ENCODE measurements around the gene AK5. TPM values are rescaled to one million over a fixed set of nuclear protein-coding genes. Genes with fewer than 3 reads are reported as not detected.

Gene AK5
- polyA plus RNA-seq, 2 of the 4 experiments (the other 2 are of a cell fraction) = 4.9 to 6.1 TPM

DNA sequence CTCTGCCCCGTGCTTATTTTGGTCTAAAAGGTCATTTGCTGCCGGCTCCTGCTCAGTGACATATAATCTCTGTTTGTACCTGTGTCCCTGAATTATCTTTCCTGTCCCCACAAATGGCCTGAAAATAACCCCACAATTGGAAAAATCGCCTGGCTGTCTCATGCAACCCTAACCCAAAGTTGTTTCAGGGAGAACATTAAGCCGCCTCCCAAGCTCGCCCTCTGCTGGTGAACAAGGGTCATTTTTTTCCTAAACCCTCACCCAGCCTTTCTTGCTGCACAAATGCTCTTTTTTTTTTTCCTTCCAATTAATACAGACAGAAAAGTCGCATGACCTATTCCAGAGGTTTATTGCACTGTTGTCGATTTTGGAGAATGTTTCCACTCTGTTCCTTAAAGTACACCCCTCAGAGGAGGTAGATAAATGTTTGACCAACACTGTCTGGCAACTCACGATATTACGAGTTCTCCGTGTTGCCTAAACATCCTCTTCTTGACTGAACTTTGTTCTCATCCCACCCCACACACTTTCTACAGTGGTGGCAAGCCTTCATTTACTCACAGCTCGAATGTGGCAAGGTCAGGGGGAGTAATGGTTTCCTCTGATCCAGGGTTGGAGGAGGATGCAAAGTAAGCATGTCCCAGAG, 252.0 kb downstream of the AK5 start:
- ATAC-seq (peak; percentile 56 to 74; a peak in 4 of 6 replicates), FAIRE-seq (no peak), DNase-seq (ENCODE audit: low read depth in 1 of 2, low spot score in 1 of 2) (peak; percentile 29 to 67)
- 31% methylated on average over 11 of the region's 11 CpGs for WGBS (ENCODE audit: missing lambda C conversion rate)
- Histone ChIP-seq H3K4me1 (peaks cover 43% of the 10 kb centered on the region), H3K4me2 (peak overlapping the region; percentile 65), H3K9me3 (no peaks in the 10 kb centered on the region), H3K27ac (peak overlapping the region; percentile 98 to 99), H3K4me3 (no peak overlapping the region)
- POLR2A ChIA-PET = interaction anchor here (0.7 kb wide), 2 partner anchors 188 to 334 kb away, joined by 3 to 8 read pairs; no protein-coding TSS in a partner anchor
- TF ChIP-seq, protein P1, sequence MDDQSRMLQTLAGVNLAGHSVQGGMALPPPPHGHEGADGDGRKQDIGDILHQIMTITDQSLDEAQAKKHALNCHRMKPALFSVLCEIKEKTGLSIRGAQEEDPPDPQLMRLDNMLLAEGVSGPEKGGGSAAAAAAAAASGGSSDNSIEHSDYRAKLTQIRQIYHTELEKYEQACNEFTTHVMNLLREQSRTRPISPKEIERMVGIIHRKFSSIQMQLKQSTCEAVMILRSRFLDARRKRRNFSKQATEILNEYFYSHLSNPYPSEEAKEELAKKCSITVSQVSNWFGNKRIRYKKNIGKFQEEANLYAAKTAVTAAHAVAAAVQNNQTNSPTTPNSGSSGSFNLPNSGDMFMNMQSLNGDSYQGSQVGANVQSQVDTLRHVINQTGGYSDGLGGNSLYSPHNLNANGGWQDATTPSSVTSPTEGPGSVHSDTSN (IDR thresholded peaks at IDR 0.05) = no peak
- TF ChIP-seq CTCF (IDR thresholded peaks at IDR 0.05) = peak; percentile 74
- TF ChIP-seq SMC3 (IDR thresholded peaks at IDR 0.05) = peak; percentile 90
- peak; percentile 74 to 84 for TF ChIP-seq RAD21 (conservative IDR thresholded peaks at IDR 0.05 in 1 of 2, IDR thresholded peaks at IDR 0.05 in 1 of 2)
- no peak for TF ChIP-seq BHLHE40 (IDR thresholded peaks at IDR 0.05; ENCODE audit: low read depth, low read length)
- no peak for TF ChIP-seq TP53 (CRISPR knock-in tag; IDR thresholded peaks at IDR 0.05)
- CTCF ChIA-PET = interaction anchor here (0.6 to 1.9 kb wide), 32 partner anchors 7 to 1287 kb away, joined by 3 to 7 read pairs (median 3); partner anchors contain the start of gene PIGK

DNA sequence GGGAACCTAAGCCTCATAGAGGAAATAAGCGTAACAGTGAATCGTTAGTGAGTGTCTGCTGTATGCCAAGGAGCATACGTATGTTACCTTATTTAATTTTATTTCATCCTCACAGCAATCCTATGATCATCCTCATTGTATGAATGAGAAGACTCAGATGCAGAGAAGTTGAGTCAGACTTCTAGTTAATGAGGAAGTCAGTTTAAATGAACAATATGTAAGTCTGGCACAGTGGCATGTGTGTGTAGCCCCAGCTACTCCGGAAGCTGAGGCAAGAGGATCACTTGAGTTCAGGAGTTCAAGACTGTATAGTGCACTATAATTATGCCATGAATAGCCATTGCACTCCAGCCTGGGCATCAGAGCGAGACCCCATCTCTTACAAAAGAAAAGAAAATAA, 252.6 kb downstream of the AK5 start:
- over 99% methylated on average over 5 of the region's 5 CpGs for WGBS (ENCODE audit: missing lambda C conversion rate)
- CTCF ChIA-PET = interaction anchor here (1.3 to 1.9 kb wide), 5 partner anchors 10 to 360 kb away, joined by 3 to 5 read pairs (median 4); no protein-coding TSS in a partner anchor
- POLR2A ChIA-PET = no interaction called here
- Histone ChIP-seq H3K27ac (peak overlapping the region; percentile 98 to 99), H3K4me2 (peak overlapping the region; percentile 65), H3K9me3 (no peaks in the 10 kb centered on the region), H3K4me1 (peaks cover 48% of the 10 kb centered on the region), H3K4me3 (no peak overlapping the region)
- no peak for ATAC-seq
- no peak for FAIRE-seq
- DNase-seq (ENCODE audit: low read depth in 1 of 2, low spot score in 1 of 2) = no peak
- TF ChIP-seq BHLHE40 (IDR thresholded peaks at IDR 0.05; ENCODE audit: low read depth, low read length) (no peak), CHD2 (IDR thresholded peaks at IDR 0.05; ENCODE audit: low read length, partially characterized antibody) (no peak), CEBPB (IDR thresholded peaks at IDR 0.05) (no peak), NR3C1 (IDR thresholded peaks at IDR 0.05) (no peak), GATA3 (IDR thresholded peaks at IDR 0.05; ENCODE audit: borderline replicate concordance) (no peak), RFX5 (IDR thresholded peaks at IDR 0.05) (no peak), RNF2 (IDR thresholded peaks at IDR 0.05; ENCODE audit: borderline replicate concordance, low read depth) (no peak)
- TF ChIP-seq, protein P2, sequence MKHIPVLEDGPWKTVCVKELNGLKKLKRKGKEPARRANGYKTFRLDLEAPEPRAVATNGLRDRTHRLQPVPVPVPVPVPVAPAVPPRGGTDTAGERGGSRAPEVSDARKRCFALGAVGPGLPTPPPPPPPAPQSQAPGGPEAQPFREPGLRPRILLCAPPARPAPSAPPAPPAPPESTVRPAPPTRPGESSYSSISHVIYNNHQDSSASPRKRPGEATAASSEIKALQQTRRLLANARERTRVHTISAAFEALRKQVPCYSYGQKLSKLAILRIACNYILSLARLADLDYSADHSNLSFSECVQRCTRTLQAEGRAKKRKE (CRISPR knock-in tag; IDR thresholded peaks at IDR 0.05; ENCODE audit: low read depth) = no peak
- TF ChIP-seq, protein P3, sequence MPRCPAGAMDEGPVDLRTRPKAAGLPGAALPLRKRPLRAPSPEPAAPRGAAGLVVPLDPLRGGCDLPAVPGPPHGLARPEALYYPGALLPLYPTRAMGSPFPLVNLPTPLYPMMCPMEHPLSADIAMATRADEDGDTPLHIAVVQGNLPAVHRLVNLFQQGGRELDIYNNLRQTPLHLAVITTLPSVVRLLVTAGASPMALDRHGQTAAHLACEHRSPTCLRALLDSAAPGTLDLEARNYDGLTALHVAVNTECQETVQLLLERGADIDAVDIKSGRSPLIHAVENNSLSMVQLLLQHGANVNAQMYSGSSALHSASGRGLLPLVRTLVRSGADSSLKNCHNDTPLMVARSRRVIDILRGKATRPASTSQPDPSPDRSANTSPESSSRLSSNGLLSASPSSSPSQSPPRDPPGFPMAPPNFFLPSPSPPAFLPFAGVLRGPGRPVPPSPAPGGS (IDR thresholded peaks at IDR 0.05) = no peak

DNA sequence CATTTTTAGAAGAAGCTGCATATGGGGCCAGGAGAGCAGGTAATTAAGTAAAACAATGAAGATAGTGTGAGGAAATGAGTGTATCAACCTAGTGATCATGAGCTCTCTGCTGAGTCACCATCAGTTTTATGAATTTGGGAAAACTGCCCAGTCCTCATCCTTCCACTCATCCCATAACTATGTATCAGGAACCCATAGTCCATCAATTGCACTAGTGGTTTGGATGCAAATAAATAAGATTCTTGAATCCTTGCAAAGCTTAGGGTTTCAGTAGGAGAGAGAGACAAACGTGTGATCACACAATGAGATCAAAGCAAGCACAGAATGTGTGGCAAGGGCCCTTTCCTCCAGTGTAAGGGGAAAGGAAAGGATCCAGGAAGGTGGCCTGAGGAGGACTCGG, 255.0 kb downstream of the AK5 start:
- CTCF ChIA-PET = interaction anchor here (0.6 to 1.8 kb wide), 4 partner anchors 90 to 392 kb away, joined by 3 to 8 read pairs (median 4); no protein-coding TSS in a partner anchor
- Histone ChIP-seq H3K4me3 (no peak overlapping the region), H3K27ac (peak overlapping the region; percentile 98 to 99), H3K4me2 (peak overlapping the region; percentile 96), H3K4me1 (peaks cover 71% of the 10 kb centered on the region), H3K9me3 (no peaks in the 10 kb centered on the region)
- DNase-seq (ENCODE audit: low read depth in 1 of 2, low spot score in 1 of 2) = peak; percentile 19 to 36
- FAIRE-seq = no peak
- WGBS (ENCODE audit: missing lambda C conversion rate) = 20% methylated on average over 2 of the region's 2 CpGs
- ATAC-seq = peak in 1 of 2 experiments; percentile 5; a peak in 2 of 6 replicates
- POLR2A ChIA-PET = interaction anchor here (1.0 kb wide), 1 partner anchor 317 kb away, joined by 6 read pairs; the partner anchor contains the start of gene PIGK
- TF ChIP-seq MAX (IDR thresholded peaks at IDR 0.05) (no peak), GATA3 (IDR thresholded peaks at IDR 0.05; ENCODE audit: borderline replicate concordance) (peak; percentile 44; the same call in 1 of the 2 replicates), FOSL2 (IDR thresholded peaks at IDR 0.05) (peak; percentile 68), FOSL2 (CRISPR knock-in tag; IDR thresholded peaks at IDR 0.05) (peak; percentile 76), MAFK (IDR thresholded peaks at IDR 0.05; ENCODE audit: partially characterized antibody) (peak; percentile 61), JUN (IDR thresholded peaks at IDR 0.05) (peak in 1 of 2 experiments; percentile 35; a peak in 1 of 5 replicates), HOXB5 (CRISPR knock-in tag; IDR thresholded peaks at IDR 0.05) (no peak), JUNB (IDR thresholded peaks at IDR 0.05) (peak; percentile 69), KDM5A (IDR thresholded peaks at IDR 0.05) (no peak), CHD4 (IDR thresholded peaks at IDR 0.05; ENCODE audit: borderline replicate concordance) (no peak), ZNF302 (CRISPR knock-in tag; IDR thresholded peaks at IDR 0.05) (no peak), POLR2A (IDR thresholded peaks at IDR 0.05; ENCODE audit: low read length) (no peak), EP300 (IDR thresholded peaks at IDR 0.05) (peak in 1 of 2 experiments; percentile 53; a peak in 1 of 5 replicates), MAZ (IDR thresholded peaks at IDR 0.05; ENCODE audit: borderline replicate concordance, low read depth, low read length) (no peak)
- TF ChIP-seq, protein P2 (CRISPR knock-in tag; IDR thresholded peaks at IDR 0.05; ENCODE audit: low read depth) = no peak

Data from A549 (cell line).